Activated CD8-positive, alpha-beta T cell treated with anti-CD3 and anti-CD28 coated beads, Interleukin-2, amount 10 ng/mL, durations not matched to agents 7 days and 5 days (primary cell): ENCODE measurements around the gene TMEM191B. TPM values are rescaled to one million over a fixed set of nuclear protein-coding genes. Genes with fewer than 3 reads are reported as not detected.
"Not testable (repeated sequence)": the region's sequence is repeated elsewhere in the genome, so short reads cannot be mapped to it uniquely, and the experiment has no call there.

Experiments used
- ATAC-seq: fragments of 150-1000 bp; cut with Tn5 transposase; one replicate; pipeline ENCODE4 v1.10.0; 2021; ENCODE audit warnings: moderate library complexity
- CTCF ChIA-PET: fragments of 350-600 bp; sonication (Branson Sonifier 250); formaldehyde crosslinking; loops from one replicate; lab custom pipeline; 2021; ENCODE audit warnings: antibody characterized with exemption; lab: Charles Lee
- POLR2A ChIA-PET: fragments of 350-600 bp; sonication (Branson Sonifier 250); formaldehyde crosslinking; loops from one replicate; lab custom pipeline; 2021; ENCODE audit warnings: antibody characterized with exemption; lab: Charles Lee
- DNase-seq: peaks from one replicate; pipeline ENCODE4 v3.0.0-alpha.2; 2020
- H3K27ac Mint-ChIP-seq: one replicate; pipeline ENCODE4 v1.8.0; 2021; ENCODE audit warnings: mild to moderate bottlenecking, mixed read lengths
- H3K27me3 Mint-ChIP-seq: one replicate; pipeline ENCODE4 v1.8.0; 2021; ENCODE audit warnings: low read depth, mixed read lengths
- H3K36me3 Mint-ChIP-seq: one replicate; pipeline ENCODE4 v1.8.0; 2021; ENCODE audit warnings: low read depth, mixed read lengths
- H3K4me1 Mint-ChIP-seq: one replicate; pipeline ENCODE4 v1.8.0; 2021; ENCODE audit warnings: low read depth, mixed read lengths
- H3K4me3 Mint-ChIP-seq: one replicate; pipeline ENCODE4 v1.8.0; 2021; ENCODE audit warnings: mild to moderate bottlenecking, mixed read lengths
- H3K9me3 Mint-ChIP-seq: one replicate; pipeline ENCODE4 v1.8.0; 2022; ENCODE audit warnings: mixed read lengths; ENCODE audit not compliant: insufficient read depth
- total RNA-seq, 2 experiments: library from RNA; stranded (reverse); gene quantifications; one replicate each; pipeline ENCODE4 v1.2.3, GENCODE V29; 2021

Gene TMEM191B
- total RNA-seq, 2 experiments from 2014 or later = 0.94 TPM; not detected in 1

- H3K27me3 Mint-ChIP-seq, H3K36me3 Mint-ChIP-seq, DNase-seq, CTCF ChIA-PET, H3K4me3 Mint-ChIP-seq, POLR2A ChIA-PET, ATAC-seq, H3K9me3 Mint-ChIP-seq, H3K27ac Mint-ChIP-seq, H3K4me1 Mint-ChIP-seq: not testable (repeated sequence)
These were observed 43.1 kb downstream of the TMEM191B start for GRCh38 chr22:18570509-18571246.

DNA sequence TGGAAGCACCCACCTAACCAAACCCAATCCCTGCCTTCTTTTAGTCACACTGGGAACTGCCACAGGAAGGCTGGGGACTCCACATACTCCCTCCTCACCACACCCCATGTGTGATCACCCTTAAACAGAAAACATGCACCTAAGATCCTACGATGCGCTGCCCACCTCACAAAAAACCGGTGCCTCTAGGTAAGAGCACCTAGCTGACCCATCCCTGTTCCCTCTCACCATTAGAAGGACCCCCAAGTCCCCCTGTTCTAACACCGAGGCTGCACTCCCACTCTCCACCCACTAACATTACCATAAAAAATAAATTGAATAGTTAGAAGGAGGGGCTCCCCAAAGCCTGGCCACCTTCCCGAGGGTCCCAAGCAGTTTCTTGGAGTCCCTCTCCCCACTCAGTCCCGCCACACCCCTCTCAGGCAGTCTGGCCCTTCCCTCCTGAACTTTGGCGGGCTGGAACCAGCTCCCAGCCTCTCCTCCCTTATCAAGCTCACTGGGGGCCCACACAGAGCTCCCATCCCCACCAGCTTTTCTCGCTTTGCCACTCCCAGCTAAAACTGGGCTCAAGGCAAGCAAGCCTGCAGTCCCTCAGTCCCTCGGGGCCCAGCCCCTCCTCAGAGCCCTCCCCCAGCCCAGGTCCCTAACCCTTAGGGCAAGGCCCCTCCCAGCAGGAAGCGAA lies 46.0 kb downstream of the TMEM191B start:
- POLR2A ChIA-PET, CTCF ChIA-PET, H3K4me3 Mint-ChIP-seq: not testable (repeated sequence)

DNA sequence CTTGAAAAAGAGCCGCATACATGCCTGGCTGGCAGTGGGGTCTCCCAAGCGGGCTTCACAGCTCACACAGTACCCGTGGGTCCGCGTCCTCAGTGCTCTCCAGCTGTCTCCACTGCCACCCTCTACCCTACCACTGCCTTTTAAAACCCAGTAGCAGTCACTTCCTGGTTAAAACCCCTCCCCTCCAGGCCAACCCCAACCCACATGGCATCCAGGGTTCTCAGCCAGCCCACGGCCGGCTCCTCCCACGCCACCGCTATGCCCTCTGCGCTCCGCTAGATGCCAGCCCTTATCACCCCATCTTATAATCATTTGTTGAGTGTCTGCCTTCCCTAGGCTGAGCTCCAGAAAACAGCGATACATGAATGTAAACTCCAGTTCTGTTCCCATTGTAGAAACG lies 47.0 kb downstream of the TMEM191B start:
- H3K27ac Mint-ChIP-seq, H3K4me1 Mint-ChIP-seq, H3K9me3 Mint-ChIP-seq, POLR2A ChIA-PET, CTCF ChIA-PET, H3K36me3 Mint-ChIP-seq, H3K4me3 Mint-ChIP-seq, DNase-seq, H3K27me3 Mint-ChIP-seq: not testable (repeated sequence)
- peak; percentile 66 for ATAC-seq

More for the DNA sequence above, 46.0 kb downstream of the TMEM191B start:
- not testable (repeated sequence) for H3K27me3 Mint-ChIP-seq, H3K4me1 Mint-ChIP-seq, DNase-seq, H3K36me3 Mint-ChIP-seq, H3K9me3 Mint-ChIP-seq, H3K27ac Mint-ChIP-seq, ATAC-seq

DNA sequence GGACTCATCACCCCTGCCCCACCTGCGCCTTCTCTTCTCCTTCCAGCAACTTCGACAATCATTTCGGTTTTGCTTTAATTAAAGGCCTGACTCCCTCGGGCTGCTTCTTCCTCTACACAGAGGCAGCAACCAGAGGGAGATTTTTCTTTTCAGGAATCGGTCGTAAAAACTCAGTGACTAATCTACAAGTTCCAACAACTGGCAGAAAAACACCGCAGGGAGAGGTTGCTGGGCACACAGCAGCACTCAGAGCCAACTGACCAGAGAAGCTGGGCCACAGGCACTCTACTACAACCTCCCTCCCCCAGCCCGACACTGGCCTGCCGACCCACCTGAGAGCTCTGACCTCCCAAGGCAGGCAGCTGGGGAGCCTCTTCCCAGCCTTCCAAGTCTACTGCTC lies 48.1 kb downstream of the TMEM191B start:
- POLR2A ChIA-PET, ATAC-seq, H3K4me1 Mint-ChIP-seq, H3K27ac Mint-ChIP-seq, H3K36me3 Mint-ChIP-seq, CTCF ChIA-PET, H3K4me3 Mint-ChIP-seq, DNase-seq, H3K27me3 Mint-ChIP-seq, H3K9me3 Mint-ChIP-seq: not testable (repeated sequence)

DNA sequence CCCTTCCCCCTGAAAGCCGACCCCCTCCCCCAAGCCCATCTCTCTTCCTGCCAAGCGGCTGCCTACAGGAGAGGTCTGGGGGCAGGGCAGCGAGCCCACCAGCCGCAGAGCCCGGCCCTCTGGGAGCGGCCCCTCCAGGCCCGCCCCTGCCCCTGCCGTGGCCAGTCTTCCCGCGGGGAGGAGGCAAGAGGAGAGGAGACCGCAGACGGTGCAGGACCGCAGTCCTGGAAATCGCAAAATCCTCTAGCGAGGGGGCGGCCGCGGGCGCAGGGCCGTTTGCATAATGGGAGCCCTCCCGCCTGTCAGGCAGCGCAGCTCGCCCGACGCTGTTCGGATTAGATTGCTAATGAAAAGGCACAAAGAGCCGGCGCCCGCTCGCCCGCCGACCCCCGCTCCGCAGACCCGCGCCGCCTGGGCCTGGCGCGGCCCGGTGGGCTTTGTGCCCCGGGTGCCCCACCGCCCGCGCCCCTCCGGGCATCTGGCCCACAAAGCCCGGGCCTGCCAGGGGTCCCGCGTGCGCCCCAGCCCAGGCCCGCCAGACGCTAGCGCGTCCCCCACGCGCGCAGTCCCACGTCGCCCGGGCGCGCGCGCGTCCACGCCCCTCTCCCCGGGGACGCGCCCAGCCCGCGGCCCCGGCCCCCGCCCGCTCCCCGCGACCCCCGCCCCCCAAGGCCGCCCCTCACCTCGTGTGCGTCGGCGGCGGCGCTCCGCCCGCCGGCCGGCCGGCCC lies 49.7 kb downstream of the TMEM191B start:
- ATAC-seq = peak; percentile 45
- H3K27ac Mint-ChIP-seq, H3K4me1 Mint-ChIP-seq, H3K9me3 Mint-ChIP-seq, DNase-seq, H3K36me3 Mint-ChIP-seq, H3K27me3 Mint-ChIP-seq, POLR2A ChIA-PET, CTCF ChIA-PET, H3K4me3 Mint-ChIP-seq: not testable (repeated sequence)

- H3K27ac Mint-ChIP-seq, POLR2A ChIA-PET, DNase-seq, H3K4me3 Mint-ChIP-seq, H3K27me3 Mint-ChIP-seq, H3K4me1 Mint-ChIP-seq, CTCF ChIA-PET, H3K9me3 Mint-ChIP-seq, H3K36me3 Mint-ChIP-seq: not testable (repeated sequence)
- ATAC-seq = peak; percentile 95
These were observed 50.2 kb downstream of the TMEM191B start for GRCh38 chr22:18577847-18578246.

Other genes starting within 250 kb of the TMEM191B start
- gene GGTLC3, start 9.6 kb upstream of the TMEM191B start, total RNA-seq = not detected
- gene RIMBP3, start 84.1 kb downstream of the TMEM191B start, total RNA-seq = under 1 TPM; 0.37 to 0.40 TPM